ENCODE data around the gene ATP5ME. TPM values are rescaled to one million over a fixed set of nuclear protein-coding genes. Genes with fewer than 3 reads are reported as not detected.

Gene ATP5ME
- total RNA-seq, 1 experiment from 2014 or later, result 330 TPM

- BruUV-seq (replicated peaks), result no TSS peak
- no peak overlapping the region for H2AFZ ChIP-seq (ENCODE audit: low read depth, low read length, poor library complexity, severe bottlenecking)
- H3K4me3 ChIP-seq (replicated peaks in 1 of 2; ENCODE audit: low read depth in 1 of 2, low read length in 2 of 2), result no peak overlapping the region
- H3K79me2 ChIP-seq (ENCODE audit: insufficient read depth, low read length), result peaks cover 78% of the 10 kb centered on the region
- intact Hi-C loops (cut with micrococcal nuclease), result no loop called here
- no peak for TF ChIP-seq FOSL1 (IDR thresholded peaks at IDR 0.05; ENCODE audit: low read depth)
- no peak for TF ChIP-seq ZBTB33 (IDR thresholded peaks at IDR 0.05; ENCODE audit: extremely low read depth, insufficient replicate concordance, low read length)
- TF ChIP-seq EZH2phosphoT487 (IDR thresholded peaks at IDR 0.05; ENCODE audit: borderline replicate concordance), result no peak
- no peak for TF ChIP-seq SRF (IDR thresholded peaks at IDR 0.05; ENCODE audit: low read depth)
- TF ChIP-seq TCF7L2 (IDR thresholded peaks at IDR 0.05; ENCODE audit: borderline replicate concordance, extremely low read depth, insufficient read depth, insufficient read length), result no peak
- no peak for TF ChIP-seq POLR2A (IDR thresholded peaks at IDR 0.05; ENCODE audit: borderline replicate concordance, extremely low read depth, insufficient read depth, insufficient read length)
- no peak for TF ChIP-seq REST (IDR thresholded peaks at IDR 0.05; ENCODE audit: low read depth)
- no peak for TF ChIP-seq SP1 (IDR thresholded peaks at IDR 0.05; ENCODE audit: low read depth)
- TF ChIP-seq RAD21 (IDR thresholded peaks at IDR 0.05; ENCODE audit: low read depth), result no peak
- TF ChIP-seq POLR2AphosphoS5 (IDR thresholded peaks at IDR 0.05; ENCODE audit: low read depth, low read length), result no peak
- no peak for TF ChIP-seq EZH2 (IDR thresholded peaks at IDR 0.05)
- TF ChIP-seq CEBPB (IDR thresholded peaks at IDR 0.05; ENCODE audit: low read depth), result no peak
- TF ChIP-seq ZNF274 (IDR thresholded peaks at IDR 0.05; ENCODE audit: low read depth, low read length), result no peak
- H3K36me3 ChIP-seq (ENCODE audit: control insufficient read depth in 1 of 2, insufficient read depth in 2 of 2, low read length in 2 of 2), result no peaks in the 10 kb centered on the region
- H3K9ac ChIP-seq (ENCODE audit: low read length), result no peak overlapping the region
- ChIA-PET RAD21 (ENCODE audit: low non-redundant PET in 1 of 2, low total read pairs in 2 of 2, uncharacterized antibody in 2 of 2, unreplicated experiment in 2 of 2) (no interaction called here), CTCF (no interaction called here), POLR2A (no interaction called here)
- no peaks in the 10 kb centered on the region for H3K27me3 ChIP-seq (ENCODE audit: insufficient read depth, low read length)
- ATAC-seq (no peak), DNase-seq (ENCODE audit: low read depth, low spot score) (no peak)
- H3K4me2 ChIP-seq (ENCODE audit: low read length), result no peak overlapping the region
- H3K27ac ChIP-seq (ENCODE audit: low read depth, low read length), result no peak overlapping the region
- H3K9me3 ChIP-seq (ENCODE audit: control insufficient read depth in 1 of 2, insufficient read depth in 1 of 2, low read depth in 1 of 2, low read length in 2 of 2), result no peaks in the 10 kb centered on the region
- no peaks in the 10 kb centered on the region for H3K4me1 ChIP-seq (ENCODE audit: control insufficient read depth in 1 of 2, insufficient read depth in 2 of 2, low read length in 2 of 2)
- no peaks in the 10 kb centered on the region for H4K20me1 ChIP-seq (ENCODE audit: insufficient read depth)
- H3K9me2 ChIP-seq (ENCODE audit: insufficient read depth), result no peaks in the 10 kb centered on the region
Measured at GRCh38 chr4:712916-713632, 39.0 kb upstream of the ATP5ME start.
